NCI-H510A treated with DMSO at 0.1 percent for 48 hours (cell line): ENCODE results near the gene CALM1.

Experiments used
- DNase-seq: peaks from one replicate; lab custom pipeline; 2025; lab: John Stamatoyannopoulos, UW

CALM1 gene

GRCh38 chr14:90443161-90444076, 46.6 kb downstream of the CALM1 start:
- DNase-seq = peak; percentile 83

GRCh38 chr14:90444077-90444696, 47.4 kb downstream of the CALM1 start:
- peak; percentile 83 for DNase-seq

- DNase-seq = peak; percentile 9
Measured at GRCh38 chr14:90445011-90445410, 48.2 kb downstream of the CALM1 start.

- no peak for DNase-seq
Measured at GRCh38 chr14:90446405-90446804, 49.6 kb downstream of the CALM1 start.

- no peak for DNase-seq
Measured at GRCh38 chr14:90447720-90448497, 51.1 kb downstream of the CALM1 start.

- DNase-seq = no peak
Measured at GRCh38 chr14:90449411-90449810, 52.6 kb downstream of the CALM1 start.

- no peak for DNase-seq
Measured at GRCh38 chr14:90450151-90450550, 53.3 kb downstream of the CALM1 start.

- DNase-seq = no peak
Measured at GRCh38 chr14:90450667-90451066, 53.8 kb downstream of the CALM1 start.

- no peak for DNase-seq
Measured at GRCh38 chr14:90451443-90451842, 54.6 kb downstream of the CALM1 start.

GRCh38 chr14:90451961-90452360, 55.1 kb downstream of the CALM1 start:
- no peak for DNase-seq

- DNase-seq = no peak
Measured at GRCh38 chr14:90452366-90452765, 55.5 kb downstream of the CALM1 start.

GRCh38 chr14:90453401-90453951, 56.6 kb downstream of the CALM1 start:
- peak; percentile 27 for DNase-seq

GRCh38 chr14:90454041-90455000, 57.5 kb downstream of the CALM1 start:
- peak; percentile 95 for DNase-seq

- no peak for DNase-seq
Measured at GRCh38 chr14:90455100-90455571, 58.3 kb downstream of the CALM1 start.

GRCh38 chr14:90456551-90456950, 59.7 kb downstream of the CALM1 start:
- no peak for DNase-seq

GRCh38 chr14:90457186-90457585, 60.4 kb downstream of the CALM1 start:
- no peak for DNase-seq
